Measurements from ENCODE around the gene CSMD2.

Gene CSMD2

DNA sequence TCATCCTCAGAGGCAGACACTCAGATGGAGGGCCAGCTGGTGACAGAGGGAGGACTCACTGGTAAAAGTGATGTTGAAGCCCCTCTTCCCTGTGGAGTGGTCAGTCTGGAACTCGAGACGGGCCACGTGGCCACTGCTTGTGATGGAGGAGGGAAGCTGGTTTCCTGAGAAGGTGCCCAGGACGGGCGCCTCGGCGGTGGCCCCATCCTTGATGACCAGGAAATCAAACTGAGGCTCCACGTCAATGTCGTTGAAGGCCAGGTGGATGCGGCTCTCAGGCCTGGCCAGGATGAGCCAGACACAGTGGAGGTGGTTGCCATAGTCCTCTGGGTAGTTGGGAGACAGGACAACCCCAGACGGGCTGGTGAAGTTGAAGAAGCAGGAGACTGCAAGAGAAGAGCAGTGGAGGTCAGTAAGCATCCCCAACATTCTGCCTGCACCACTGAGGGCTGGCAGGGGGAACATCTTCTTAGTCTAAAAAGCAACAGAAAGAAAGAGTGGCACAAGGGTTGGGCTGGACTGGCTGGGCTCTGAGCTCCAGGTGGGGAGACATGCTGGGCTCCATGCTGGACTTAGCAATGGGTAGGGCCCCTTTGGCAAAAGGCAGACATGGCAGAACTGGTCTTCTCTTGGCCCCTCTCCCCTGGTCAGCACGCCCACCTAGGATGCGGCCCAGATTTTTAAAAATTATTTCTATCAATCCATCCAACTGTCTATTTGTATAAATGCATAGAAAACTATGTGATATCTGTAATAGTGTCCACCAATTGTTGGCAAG, 421.6 kb downstream of the CSMD2 start:
- no peak overlapping the region for H3K4me3 ChIP-seq (ENCODE audit: low read depth, low read length)
- DNase-seq (ENCODE audit: low read depth), result no peak
- TF ChIP-seq, protein P1, sequence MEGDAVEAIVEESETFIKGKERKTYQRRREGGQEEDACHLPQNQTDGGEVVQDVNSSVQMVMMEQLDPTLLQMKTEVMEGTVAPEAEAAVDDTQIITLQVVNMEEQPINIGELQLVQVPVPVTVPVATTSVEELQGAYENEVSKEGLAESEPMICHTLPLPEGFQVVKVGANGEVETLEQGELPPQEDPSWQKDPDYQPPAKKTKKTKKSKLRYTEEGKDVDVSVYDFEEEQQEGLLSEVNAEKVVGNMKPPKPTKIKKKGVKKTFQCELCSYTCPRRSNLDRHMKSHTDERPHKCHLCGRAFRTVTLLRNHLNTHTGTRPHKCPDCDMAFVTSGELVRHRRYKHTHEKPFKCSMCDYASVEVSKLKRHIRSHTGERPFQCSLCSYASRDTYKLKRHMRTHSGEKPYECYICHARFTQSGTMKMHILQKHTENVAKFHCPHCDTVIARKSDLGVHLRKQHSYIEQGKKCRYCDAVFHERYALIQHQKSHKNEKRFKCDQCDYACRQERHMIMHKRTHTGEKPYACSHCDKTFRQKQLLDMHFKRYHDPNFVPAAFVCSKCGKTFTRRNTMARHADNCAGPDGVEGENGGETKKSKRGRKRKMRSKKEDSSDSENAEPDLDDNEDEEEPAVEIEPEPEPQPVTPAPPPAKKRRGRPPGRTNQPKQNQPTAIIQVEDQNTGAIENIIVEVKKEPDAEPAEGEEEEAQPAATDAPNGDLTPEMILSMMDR (IDR thresholded peaks at IDR 0.05; ENCODE audit: low read depth, low read length, missing control alignments), result no peak

DNA sequence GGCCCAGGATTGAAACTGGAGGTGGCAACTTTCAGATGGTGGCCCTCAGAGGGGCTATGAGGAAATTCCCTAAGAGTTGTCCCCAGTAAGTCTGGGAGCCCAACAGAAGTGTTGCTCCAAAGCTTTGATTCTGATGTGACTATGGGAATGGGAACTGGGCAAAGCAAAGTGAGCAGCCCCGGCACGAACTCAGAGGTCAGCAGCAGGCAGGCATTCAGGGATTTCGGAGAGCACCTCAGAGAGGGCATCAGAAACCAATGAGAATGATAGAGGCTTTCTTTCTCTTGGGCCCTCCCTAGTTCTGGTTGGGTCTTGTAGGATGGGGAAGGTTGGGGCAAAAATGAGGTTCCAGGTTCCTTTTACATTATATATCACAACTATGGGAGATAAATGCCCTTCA, 422.4 kb downstream of the CSMD2 start:
- TF ChIP-seq, protein P1 (IDR thresholded peaks at IDR 0.05; ENCODE audit: low read depth, low read length, missing control alignments), result no peak
- no peak overlapping the region for H3K4me3 ChIP-seq (ENCODE audit: low read depth, low read length)
- no peak for DNase-seq (ENCODE audit: low read depth)

DNA sequence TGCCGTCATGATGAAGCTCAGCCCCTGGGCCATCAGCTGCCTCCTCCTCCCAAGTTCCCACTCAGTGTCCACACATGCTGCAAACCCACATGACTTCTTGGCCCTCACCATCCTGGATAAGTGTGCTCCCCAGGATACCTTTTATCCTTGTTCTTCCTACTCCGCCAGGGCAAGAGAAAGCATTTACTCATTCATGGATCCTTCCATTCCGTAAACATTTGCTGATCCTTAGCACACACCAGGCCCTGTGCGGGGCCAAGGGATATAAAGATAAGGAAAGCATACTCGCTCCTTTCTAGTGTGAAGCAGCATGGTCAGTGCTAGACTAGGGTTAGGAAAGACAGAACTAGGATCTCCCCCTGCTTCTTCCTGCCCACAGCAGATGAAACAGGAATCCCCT, 423.3 kb downstream of the CSMD2 start:
- no peak for DNase-seq (ENCODE audit: low read depth)
- TF ChIP-seq, protein P1 (IDR thresholded peaks at IDR 0.05; ENCODE audit: low read depth, low read length, missing control alignments), result no peak
- no peak overlapping the region for H3K4me3 ChIP-seq (ENCODE audit: low read depth, low read length)

DNA sequence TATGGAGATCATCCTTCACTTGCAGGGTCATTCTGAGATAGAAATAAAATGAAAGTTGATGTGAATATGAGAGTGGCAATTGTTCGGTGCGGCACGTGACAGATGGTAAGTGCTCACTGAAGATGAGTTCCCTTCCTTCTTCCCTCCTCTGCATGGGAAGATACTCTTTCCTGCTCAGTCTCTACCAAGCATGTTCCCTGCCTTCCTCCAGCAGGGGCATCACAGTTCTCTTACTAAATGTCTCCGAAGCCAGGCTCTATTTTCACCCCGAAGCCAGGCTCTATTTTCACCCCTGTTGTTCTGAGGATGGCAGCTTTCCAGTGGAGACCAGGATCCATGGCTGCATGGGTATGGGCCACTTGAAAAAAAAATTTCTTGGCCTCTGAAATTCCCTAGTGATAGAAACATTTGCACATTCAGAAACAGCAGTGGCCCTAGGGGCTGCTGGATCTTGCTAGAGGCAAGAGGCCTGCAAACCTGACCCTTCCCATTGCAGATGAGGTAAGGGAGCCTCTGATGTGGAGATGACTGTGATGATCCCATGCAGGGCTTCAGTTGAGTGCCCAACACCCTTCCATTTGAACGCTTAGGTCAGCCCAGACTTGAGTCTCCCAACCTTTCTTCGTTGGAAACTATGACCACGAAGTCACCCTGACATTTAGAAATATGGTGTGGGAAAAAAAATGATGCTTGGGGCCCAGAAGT, 424.8 kb downstream of the CSMD2 start:
- H3K4me3 ChIP-seq (ENCODE audit: low read depth, low read length), result no peak overlapping the region
- no peak for DNase-seq (ENCODE audit: low read depth)
- TF ChIP-seq, protein P1 (IDR thresholded peaks at IDR 0.05; ENCODE audit: low read depth, low read length, missing control alignments), result peak; percentile 2

DNA sequence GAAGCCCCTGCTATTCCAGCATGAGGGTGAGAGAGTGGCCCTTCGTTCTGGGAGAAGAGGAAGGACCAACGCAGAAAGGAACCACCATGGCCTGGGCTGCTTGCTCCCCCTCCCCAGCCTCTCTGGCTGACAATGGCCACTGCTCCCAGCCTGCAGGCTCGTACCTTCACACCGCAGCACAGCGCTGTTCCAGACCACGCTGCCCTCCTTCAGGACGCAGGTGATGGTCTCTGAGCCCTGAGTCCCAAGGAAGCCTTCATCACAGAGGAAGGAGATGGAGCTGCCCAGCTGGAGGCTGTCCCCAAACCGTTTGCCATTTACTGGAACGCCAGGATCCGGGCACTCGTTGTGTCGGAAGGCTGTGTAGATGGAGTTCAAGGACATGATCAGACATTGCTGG, 426.1 kb downstream of the CSMD2 start:
- DNase-seq (ENCODE audit: low read depth), result no peak
- no peak overlapping the region for H3K4me3 ChIP-seq (ENCODE audit: low read depth, low read length)
- TF ChIP-seq, protein P1 (IDR thresholded peaks at IDR 0.05; ENCODE audit: low read depth, low read length, missing control alignments), result no peak

DNA sequence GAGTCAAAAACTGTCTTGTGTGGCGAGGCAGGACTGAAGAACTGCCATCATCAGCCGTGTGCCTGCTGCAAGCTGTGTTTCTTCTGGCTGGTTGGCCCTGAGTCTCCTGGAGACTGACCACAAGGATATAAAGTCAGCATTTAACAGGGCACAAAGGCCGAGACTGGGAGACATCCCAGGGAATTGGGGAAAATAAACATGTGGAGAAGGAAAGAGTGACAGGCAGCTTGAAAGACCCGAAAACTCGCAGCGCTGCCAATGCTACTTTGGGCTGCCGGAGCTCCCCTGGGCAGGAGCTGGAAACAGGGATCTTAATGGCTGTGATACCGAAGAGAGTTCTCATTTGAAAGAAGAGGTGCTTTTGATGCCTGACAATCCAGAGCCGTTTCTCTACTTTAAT, 426.5 kb downstream of the CSMD2 start:
- no peak for DNase-seq (ENCODE audit: low read depth)
- H3K4me3 ChIP-seq (ENCODE audit: low read depth, low read length), result no peak overlapping the region
- TF ChIP-seq, protein P1 (IDR thresholded peaks at IDR 0.05; ENCODE audit: low read depth, low read length, missing control alignments), result no peak
